Thoracic aorta (tissue), 2 donors: Measurements from ENCODE around the gene ZRANB3. TPM values are rescaled to one million over a fixed set of nuclear protein-coding genes. Genes with fewer than 3 reads are reported as not detected.

ENCODE experiments used
- ATAC-seq: fragments of 150-250 bp; one replicate; pipeline ENCODE4 v1.8.0; 2017; ENCODE audit warnings: low read depth; ENCODE audit not compliant: insufficient number of reproducible peaks, low FRiP score
- DNase-seq: peaks from one replicate; pipeline ENCODE4 v3.0.0-alpha.2; 2020; ENCODE audit warnings: low spot score
- H3K27ac ChIP-seq, 2 donors: fragments of 200-600 bp; sonication (generic); 1 replicate in 1 of 2; 2 replicates in 1 of 2; pipeline ENCODE4 v1.5.1; 2016; ENCODE audit warnings: mild to moderate bottlenecking in 2 of 2, moderate library complexity in 2 of 2
- H3K27me3 ChIP-seq: fragments of 200-600 bp; sonication (generic); replicated peaks from 2 replicates; pipeline ENCODE4 v1.6.0; 2016; ENCODE audit warnings: mild to moderate bottlenecking; ENCODE audit not compliant: insufficient read depth
- H3K36me3 ChIP-seq: fragments of 200-600 bp; sonication (generic); one replicate; pipeline ENCODE4 v1.5.1; 2016
- H3K4me1 ChIP-seq, 2 donors: fragments of 200-600 bp; sonication (generic); 1 replicate in 1 of 2; 2 replicates in 1 of 2; pipeline versions ENCODE4 v1.5.1 to v1.6.0; 2016; ENCODE audit warnings: low read depth in 2 of 2, mild to moderate bottlenecking in 1 of 2; ENCODE audit not compliant: control insufficient read depth in 1 of 2
- H3K4me3 ChIP-seq: fragments of 200-600 bp; sonication (generic); 2 replicates; pipeline ENCODE4 v1.5.1; 2016; ENCODE audit warnings: mild to moderate bottlenecking
- H3K9me3 ChIP-seq: fragments of 200-600 bp; sonication (generic); 2 replicates; pipeline ENCODE4 v1.5.1; 2016
- CTCF ChIP-seq: fragments of 200-600 bp; sonication (generic); IDR thresholded peaks from one replicate; pipeline ENCODE4 v1.5.1; 2019; ENCODE audit warnings: antibody characterized with exemption
- total RNA-seq, 2 donors: library from RNA; depleted of rRNA; stranded (reverse); fragments of >200 nt; gene quantifications; one replicate each; pipeline versions ENCODE4 v1.1.0 to v1.2.3, GENCODE V29; 2016

Gene ZRANB3
- total RNA-seq, 2 donors from 2014 or later: 3.2 to 4.2 TPM

- no peak for DNase-seq
- H3K36me3 ChIP-seq: no peaks in the 10 kb centered on the region
- H3K27me3 ChIP-seq: no peaks in the 10 kb centered on the region
- TF ChIP-seq CTCF: no peak
- ATAC-seq: no peak
- no peaks in the 10 kb centered on the region for H3K9me3 ChIP-seq
- no peaks in the 10 kb centered on the region for H3K4me1 ChIP-seq
- H3K27ac ChIP-seq: no peak overlapping the region
- H3K4me3 ChIP-seq: no peak overlapping the region
These were observed 26.5 kb upstream of the ZRANB3 start for GRCh38 chr2:135557530-135557929.

DNA sequence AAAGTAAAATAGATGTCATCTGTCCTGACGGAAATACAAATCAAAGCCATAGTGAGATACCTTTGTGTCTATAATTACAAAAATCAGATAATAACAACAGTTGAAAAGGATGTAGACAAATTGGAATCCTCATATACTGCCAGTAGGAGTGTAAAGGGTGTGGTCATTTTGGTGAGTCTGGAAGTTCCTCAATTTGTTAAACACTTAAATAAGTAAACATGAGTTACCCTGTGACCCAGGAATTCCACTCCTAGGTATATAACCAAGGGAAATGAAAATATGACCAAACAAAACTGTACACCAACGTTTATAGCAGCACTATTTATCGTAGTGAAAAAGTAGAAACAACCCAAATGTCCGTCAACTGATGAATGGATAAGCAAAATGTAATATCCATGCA lies 24.3 kb upstream of the ZRANB3 start:
- TF ChIP-seq CTCF: no peak
- ATAC-seq: no peak
- no peaks in the 10 kb centered on the region for H3K9me3 ChIP-seq

GRCh38 chr2:135552887-135553286 lies 21.9 kb upstream of the ZRANB3 start:
- no peaks in the 10 kb centered on the region for H3K36me3 ChIP-seq
- H3K27ac ChIP-seq: no peak overlapping the region
- DNase-seq (no peak), ATAC-seq (no peak)
- H3K4me1 ChIP-seq: no peaks in the 10 kb centered on the region
- TF ChIP-seq CTCF: no peak
- H3K4me3 ChIP-seq: no peak overlapping the region
- H3K27me3 ChIP-seq: no peaks in the 10 kb centered on the region
- H3K9me3 ChIP-seq: no peaks in the 10 kb centered on the region

More for the DNA sequence above, 24.3 kb upstream of the ZRANB3 start:
- Histone ChIP-seq H3K36me3 (no peaks in the 10 kb centered on the region), H3K4me3 (no peak overlapping the region), H3K27me3 (no peaks in the 10 kb centered on the region), H3K27ac (no peak overlapping the region), H3K4me1 (no peaks in the 10 kb centered on the region)
- DNase-seq: no peak

DNA sequence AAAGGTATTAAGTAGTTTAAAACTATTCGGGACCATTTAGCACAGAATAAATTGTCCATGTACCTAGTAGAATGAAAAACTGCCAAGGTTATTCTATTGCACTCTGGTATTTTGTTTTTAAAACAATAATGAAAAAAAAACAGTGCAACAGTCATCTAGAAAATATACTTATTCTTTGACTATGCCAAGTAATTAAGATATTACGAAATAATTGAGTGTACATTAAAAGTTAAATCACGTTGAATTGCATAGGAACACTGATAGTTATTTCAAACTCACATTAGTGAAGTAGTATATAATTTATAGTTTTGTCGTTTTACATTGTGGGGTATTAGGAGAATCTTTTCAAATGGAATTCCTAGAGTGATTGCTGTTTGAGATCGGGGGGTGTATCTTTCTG lies 20.3 kb upstream of the ZRANB3 start:
- DNase-seq: no peak

GRCh38 chr2:135547311-135547710 lies 16.3 kb upstream of the ZRANB3 start:
- no peak overlapping the region for H3K27ac ChIP-seq
- TF ChIP-seq CTCF: no peak
- no peak for ATAC-seq
- no peak for DNase-seq
- H3K36me3 ChIP-seq: no peaks in the 10 kb centered on the region
- H3K4me1 ChIP-seq: no peaks in the 10 kb centered on the region
- no peaks in the 10 kb centered on the region for H3K9me3 ChIP-seq
- H3K4me3 ChIP-seq: no peak overlapping the region
- no peaks in the 10 kb centered on the region for H3K27me3 ChIP-seq

More for the DNA sequence above, 20.3 kb upstream of the ZRANB3 start:
- Histone ChIP-seq H3K36me3 (no peaks in the 10 kb centered on the region), H3K27me3 (no peaks in the 10 kb centered on the region), H3K4me1 (no peaks in the 10 kb centered on the region), H3K27ac (no peak overlapping the region), H3K9me3 (no peaks in the 10 kb centered on the region), H3K4me3 (no peak overlapping the region)
- no peak for TF ChIP-seq CTCF
- ATAC-seq: no peak
